ENCODE results near the gene NKAIN4.

DNA sequence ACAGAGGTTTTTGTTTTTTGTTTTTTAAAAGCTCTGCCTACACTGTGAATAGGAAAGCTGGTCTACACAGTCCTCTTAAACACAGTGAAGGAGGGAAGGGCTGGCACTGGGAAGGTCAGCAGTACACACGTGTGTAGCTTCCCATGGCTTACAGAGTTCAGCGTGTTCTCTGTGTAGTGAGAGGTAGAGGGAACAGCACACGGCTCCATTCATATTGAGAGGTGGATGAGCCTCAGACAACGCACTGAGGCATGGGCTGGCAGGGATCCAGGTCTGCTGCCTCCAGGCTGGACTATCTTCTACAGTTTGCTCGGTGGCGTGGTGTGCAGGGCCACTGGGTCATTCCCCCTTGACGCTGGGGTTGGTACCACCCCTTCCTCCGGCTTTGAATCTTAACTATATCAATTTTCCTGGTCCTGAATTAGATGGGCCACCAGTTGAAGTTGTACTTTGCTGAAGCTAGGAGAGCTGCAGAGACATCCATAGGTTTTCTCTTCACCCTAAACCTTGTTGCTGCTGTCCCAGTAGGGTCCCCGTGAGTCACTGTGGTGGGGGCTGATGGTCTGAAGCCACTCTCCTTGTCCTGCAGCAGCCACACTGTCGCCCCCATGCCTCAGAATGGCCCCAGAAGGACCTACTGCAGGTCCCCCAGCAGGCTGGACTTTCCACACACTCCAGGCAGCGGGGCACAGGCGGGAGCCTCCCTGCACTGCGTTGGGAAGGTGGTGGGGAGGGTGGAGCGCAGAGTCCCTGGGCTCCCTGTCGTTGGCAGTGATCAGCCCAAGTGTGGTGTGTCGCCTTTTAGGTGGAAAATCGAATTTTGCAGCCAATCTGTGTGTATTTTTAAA lies 20.3 kb upstream of the NKAIN4 start:
- TF ChIP-seq, protein P1, sequence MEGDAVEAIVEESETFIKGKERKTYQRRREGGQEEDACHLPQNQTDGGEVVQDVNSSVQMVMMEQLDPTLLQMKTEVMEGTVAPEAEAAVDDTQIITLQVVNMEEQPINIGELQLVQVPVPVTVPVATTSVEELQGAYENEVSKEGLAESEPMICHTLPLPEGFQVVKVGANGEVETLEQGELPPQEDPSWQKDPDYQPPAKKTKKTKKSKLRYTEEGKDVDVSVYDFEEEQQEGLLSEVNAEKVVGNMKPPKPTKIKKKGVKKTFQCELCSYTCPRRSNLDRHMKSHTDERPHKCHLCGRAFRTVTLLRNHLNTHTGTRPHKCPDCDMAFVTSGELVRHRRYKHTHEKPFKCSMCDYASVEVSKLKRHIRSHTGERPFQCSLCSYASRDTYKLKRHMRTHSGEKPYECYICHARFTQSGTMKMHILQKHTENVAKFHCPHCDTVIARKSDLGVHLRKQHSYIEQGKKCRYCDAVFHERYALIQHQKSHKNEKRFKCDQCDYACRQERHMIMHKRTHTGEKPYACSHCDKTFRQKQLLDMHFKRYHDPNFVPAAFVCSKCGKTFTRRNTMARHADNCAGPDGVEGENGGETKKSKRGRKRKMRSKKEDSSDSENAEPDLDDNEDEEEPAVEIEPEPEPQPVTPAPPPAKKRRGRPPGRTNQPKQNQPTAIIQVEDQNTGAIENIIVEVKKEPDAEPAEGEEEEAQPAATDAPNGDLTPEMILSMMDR (IDR thresholded peaks at IDR 0.05) = no peak
- TF ChIP-seq POLR2A (IDR thresholded peaks at IDR 0.05) = no peak

Measured in adrenal gland (tissue), 5 donors.